Type B pancreatic cell (in vitro differentiated cells): Measurements from ENCODE around the gene CNIH3. TPM values are rescaled to one million over a fixed set of nuclear protein-coding genes. Genes with fewer than 3 reads are reported as not detected.

ENCODE experiments used
- DNase-seq: peaks from one replicate; pipeline ENCODE4 v3.0.0; 2021; ENCODE audit warnings: mixed read lengths; ENCODE audit not compliant: unreplicated experiment; ENCODE audit errors: extremely low spot score
- H3K27ac Mint-ChIP-seq: 2 replicates; pipeline ENCODE4 v1.8.0; 2021; ENCODE audit warnings: mild to moderate bottlenecking, mixed read lengths
- H3K27me3 Mint-ChIP-seq: 2 replicates; pipeline ENCODE4 v1.8.0; 2021; ENCODE audit warnings: mixed read lengths
- H3K36me3 Mint-ChIP-seq: 2 replicates; pipeline ENCODE4 v1.8.0; 2021; ENCODE audit warnings: mixed read lengths
- H3K4me1 Mint-ChIP-seq: one replicate; pipeline ENCODE4 v1.8.0; 2021; ENCODE audit warnings: mixed read lengths; ENCODE audit not compliant: unreplicated experiment
- H3K4me3 Mint-ChIP-seq: 2 replicates; pipeline ENCODE4 v1.8.0; 2021; ENCODE audit warnings: mild to moderate bottlenecking, mixed read lengths
- H3K9me3 Mint-ChIP-seq: 2 replicates; pipeline ENCODE4 v1.8.0; 2021; ENCODE audit warnings: mixed read lengths
- CTCF ChIP-seq: fragments of 200-600 bp; sonication (generic); conservative IDR thresholded peaks from 2 replicates; pipeline ENCODE4 v1.5.0; 2021; ENCODE audit warnings: antibody characterized with exemption, mild to moderate bottlenecking
- total RNA-seq: library from RNA; stranded (reverse); gene quantifications from 2 replicates; pipeline ENCODE4 v1.2.1, GENCODE V29; 2021; ENCODE audit warnings: low replicate concordance

Gene CNIH3
- total RNA-seq, 1 donor from 2014 or later = 4.5 TPM

- no peak overlapping the region for H3K27ac Mint-ChIP-seq
- no peak for TF ChIP-seq CTCF
- H3K4me1 Mint-ChIP-seq = peaks cover 8% of the 10 kb centered on the region
- no peaks in the 10 kb centered on the region for H3K9me3 Mint-ChIP-seq
- no peak overlapping the region for H3K4me3 Mint-ChIP-seq
- H3K27me3 Mint-ChIP-seq = peaks cover 13% of the 10 kb centered on the region
- no peak for DNase-seq
- H3K36me3 Mint-ChIP-seq = no peaks in the 10 kb centered on the region
Observed at GRCh38 chr1:224662870-224663269, 46.8 kb downstream of the CNIH3 start.

GRCh38 chr1:224665016-224665415 lies 48.9 kb downstream of the CNIH3 start:
- Mint-ChIP-seq H3K27me3 (peaks cover 8% of the 10 kb centered on the region), H3K9me3 (no peaks in the 10 kb centered on the region), H3K4me3 (no peak overlapping the region), H3K4me1 (peaks cover under 1% of the 10 kb centered on the region), H3K27ac (no peak overlapping the region), H3K36me3 (no peaks in the 10 kb centered on the region)
- no peak for DNase-seq
- TF ChIP-seq CTCF = no peak

- Mint-ChIP-seq H3K27me3 (peaks cover 8% of the 10 kb centered on the region), H3K4me1 (no peaks in the 10 kb centered on the region), H3K4me3 (no peak overlapping the region), H3K36me3 (no peaks in the 10 kb centered on the region), H3K9me3 (no peaks in the 10 kb centered on the region), H3K27ac (no peak overlapping the region)
- DNase-seq = no peak
- no peak for TF ChIP-seq CTCF
Observed at GRCh38 chr1:224666078-224666477, 50.0 kb downstream of the CNIH3 start.

DNA sequence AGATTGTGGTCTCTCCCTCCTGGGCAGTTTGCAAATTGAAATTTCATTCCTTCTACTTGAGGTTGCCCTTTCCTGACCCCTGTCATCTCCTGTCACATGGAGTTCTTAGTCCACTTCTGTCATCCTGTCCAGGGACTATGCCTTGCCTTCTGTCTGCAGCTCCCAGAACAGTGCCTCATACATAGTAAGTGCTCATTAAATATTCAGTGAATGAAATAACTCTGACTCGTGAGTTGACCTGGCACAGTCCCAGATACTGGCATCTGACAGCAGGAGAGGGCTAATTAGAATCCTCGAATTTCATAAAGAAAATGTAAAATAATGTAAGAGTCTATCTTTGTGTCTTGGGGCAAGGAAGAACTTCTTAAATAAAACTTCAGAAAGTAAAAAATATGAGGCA lies 50.8 kb downstream of the CNIH3 start:
- no peak for DNase-seq
- no peak overlapping the region for H3K4me3 Mint-ChIP-seq
- H3K27ac Mint-ChIP-seq = no peak overlapping the region
- H3K36me3 Mint-ChIP-seq = no peaks in the 10 kb centered on the region
- no peaks in the 10 kb centered on the region for H3K9me3 Mint-ChIP-seq
- H3K27me3 Mint-ChIP-seq = peaks cover 11% of the 10 kb centered on the region
- TF ChIP-seq CTCF = no peak
- H3K4me1 Mint-ChIP-seq = no peaks in the 10 kb centered on the region

- no peak for TF ChIP-seq CTCF
- Mint-ChIP-seq H3K27me3 (peaks cover 25% of the 10 kb centered on the region), H3K4me1 (no peaks in the 10 kb centered on the region), H3K9me3 (no peaks in the 10 kb centered on the region), H3K4me3 (no peak overlapping the region), H3K27ac (no peak overlapping the region), H3K36me3 (no peaks in the 10 kb centered on the region)
- DNase-seq = no peak
Observed at GRCh38 chr1:224668984-224669383, 52.9 kb downstream of the CNIH3 start.

GRCh38 chr1:224669403-224669802 lies 53.3 kb downstream of the CNIH3 start:
- H3K27ac Mint-ChIP-seq = no peak overlapping the region
- no peak overlapping the region for H3K4me3 Mint-ChIP-seq

More at GRCh38 chr1:224669403-224669802, 53.3 kb downstream of the CNIH3 start:
- H3K36me3 Mint-ChIP-seq = no peaks in the 10 kb centered on the region
- no peak for DNase-seq
- H3K27me3 Mint-ChIP-seq = peaks cover 26% of the 10 kb centered on the region
- H3K4me1 Mint-ChIP-seq = no peaks in the 10 kb centered on the region
- no peak for TF ChIP-seq CTCF
- no peaks in the 10 kb centered on the region for H3K9me3 Mint-ChIP-seq
